C4-2B (cell line): ENCODE results near the gene FOXP1.

Source experiments
- H3K27ac ChIP-seq: fragments of 450-650 bp; 2 replicates; pipeline ENCODE4 v1.5.1; 2017
- CTCF ChIP-seq: fragments of 450-650 bp; conservative IDR thresholded peaks from 2 replicates; pipeline ENCODE4 v1.5.1; 2017; ENCODE audit warnings: mild to moderate bottlenecking
- ZFX ChIP-seq: fragments of 450-650 bp; IDR thresholded peaks from 2 replicates; pipeline ENCODE4 v1.6.1; 2017

The FOXP1 gene

GRCh38 chr3:71589132-71589531 is 5.6 kb upstream of the FOXP1 start:
- no peak overlapping the region for H3K27ac ChIP-seq
- TF ChIP-seq ZFX (no peak), CTCF (no peak)

DNA sequence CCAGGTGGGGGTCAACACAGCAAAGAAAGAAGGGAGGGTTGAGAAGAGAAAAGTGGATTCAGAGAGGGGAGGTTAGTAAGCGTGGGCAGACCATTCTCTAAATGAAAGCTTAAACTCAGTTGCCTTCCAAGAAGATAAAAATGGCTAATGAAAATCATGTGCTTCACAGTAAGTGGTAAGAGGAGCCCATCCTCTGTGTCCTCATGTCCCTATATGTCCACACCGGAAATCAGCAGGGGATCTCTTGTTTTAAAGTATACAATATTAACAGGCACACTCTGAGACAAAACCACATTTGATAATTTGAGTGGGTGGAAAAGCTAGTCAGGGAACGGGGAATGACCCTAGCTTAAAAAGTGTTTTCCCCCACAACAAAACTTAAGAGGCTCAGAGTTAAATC is 4.4 kb upstream of the FOXP1 start:
- no peak overlapping the region for H3K27ac ChIP-seq
- TF ChIP-seq ZFX (no peak), CTCF (no peak)

GRCh38 chr3:71586810-71587242 is 3.3 kb upstream of the FOXP1 start:
- TF ChIP-seq ZFX (no peak), CTCF (peak; percentile 55)
- H3K27ac ChIP-seq, result no peak overlapping the region

GRCh38 chr3:71585887-71586809 is 2.6 kb upstream of the FOXP1 start:
- TF ChIP-seq CTCF (peak; percentile 86), ZFX (no peak)
- no peak overlapping the region for H3K27ac ChIP-seq

DNA sequence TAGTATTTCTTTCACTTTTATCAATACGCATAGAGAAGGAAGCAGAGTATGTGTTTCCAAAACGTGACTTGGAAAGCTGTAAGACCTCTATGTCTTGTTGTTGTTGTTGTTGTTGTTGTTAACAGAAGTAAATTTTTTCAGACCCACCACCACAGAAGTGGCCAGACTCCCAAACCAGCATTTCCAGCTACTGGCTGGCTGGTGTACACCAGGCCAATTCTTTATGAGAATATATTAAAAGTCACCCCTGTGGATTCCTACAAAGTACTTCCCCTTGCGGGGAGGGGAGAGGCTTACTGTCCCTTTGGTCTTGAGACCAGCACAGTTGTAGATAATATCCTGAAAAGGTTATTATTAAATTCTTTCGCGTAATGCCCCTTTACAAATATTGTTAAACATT is 1.6 kb upstream of the FOXP1 start:
- no peak overlapping the region; the same call in 1 of the 2 replicates for H3K27ac ChIP-seq
- no peak for TF ChIP-seq CTCF
- no peak for TF ChIP-seq ZFX

- TF ChIP-seq ZFX, result no peak
- no peak for TF ChIP-seq CTCF
- peak overlapping the region; percentile 91 for H3K27ac ChIP-seq
These were observed 975 bp upstream of the FOXP1 start for GRCh38 chr3:71584394-71585011.
